ENCODE results near the gene RIPOR2.

RIPOR2 gene

GRCh38 chr6:24940311-24940917, 4.7 kb upstream of the RIPOR2 start:
- Histone ChIP-seq H3K9ac (ENCODE audit: low read length) (no peak overlapping the region), H3K56ac (ENCODE audit: low read length) (no peak overlapping the region), H4K5ac (ENCODE audit: low read length) (no peak overlapping the region), H4K8ac (ENCODE audit: low read depth, low read length) (no peak overlapping the region), H3K23ac (ENCODE audit: low read length) (no peak overlapping the region), H3K27me3 (ENCODE audit: insufficient read depth, low read length, poor library complexity) (no peaks in the 10 kb centered on the region), H3K36me3 (ENCODE audit: control insufficient read depth, insufficient read depth, low read length) (no peaks in the 10 kb centered on the region), H2BK5ac (ENCODE audit: low read length) (no peak overlapping the region), H3K27ac (ENCODE audit: low read depth, low read length) (no peak overlapping the region), H3K18ac (ENCODE audit: low read length) (no peak overlapping the region), H3K79me2 (ENCODE audit: control insufficient read depth, insufficient read depth, low read length) (no peaks in the 10 kb centered on the region), H3K79me1 (ENCODE audit: low read length) (no peaks in the 10 kb centered on the region), H3K4me2 (ENCODE audit: low read length) (no peak overlapping the region), H3K4ac (ENCODE audit: low read depth, low read length) (no peak overlapping the region), H3K4me3 (ENCODE audit: low read length) (no peak overlapping the region), H2BK15ac (replicated peaks; ENCODE audit: low read depth) (no peak overlapping the region), H3K4me1 (ENCODE audit: control insufficient read depth, low read depth, low read length) (peaks cover 3% of the 10 kb centered on the region), H2BK120ac (ENCODE audit: low read depth, low read length) (no peak overlapping the region), H2AK5ac (ENCODE audit: low read length) (no peak overlapping the region)
- WGBS (ENCODE audit: extremely low coverage, insufficient coverage, low lambda C conversion rate): no CpG with 5 or more reads among the region's 9 CpGs
- DNase-seq: no peak

DNA sequence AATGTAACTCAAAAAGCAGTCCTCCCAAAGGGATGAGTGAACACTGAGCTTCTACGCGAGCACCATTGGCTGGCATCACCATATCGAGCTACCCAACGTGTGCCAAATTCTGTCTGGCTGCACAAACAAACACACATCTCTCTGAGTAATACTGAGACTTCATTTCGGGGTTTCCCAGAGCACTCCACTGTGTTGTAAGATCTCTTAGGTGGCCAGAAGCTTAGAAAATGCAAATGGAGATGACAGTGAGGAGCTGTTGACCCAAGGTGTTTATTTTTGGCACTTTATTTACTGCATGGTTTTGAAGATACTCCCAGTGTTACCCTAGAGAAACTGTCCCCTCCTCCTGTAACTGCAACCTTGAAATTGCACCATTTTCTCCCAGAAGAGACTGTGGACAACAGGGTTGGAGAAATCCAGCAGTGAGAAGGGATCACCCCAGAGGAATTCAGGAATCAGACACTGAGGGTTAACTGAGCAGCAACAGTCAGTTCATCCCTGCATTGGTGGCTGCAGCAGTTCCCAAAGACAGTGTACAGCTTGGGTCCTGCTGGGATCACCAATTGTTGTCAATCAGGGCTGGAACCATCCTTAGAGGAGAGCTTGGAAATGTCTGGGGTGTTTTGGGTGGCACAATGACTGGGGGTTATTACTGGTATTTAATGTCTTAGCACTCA, 1.0 kb upstream of the RIPOR2 start:
- no peak for DNase-seq
- no peak overlapping the region for H4K8ac ChIP-seq (ENCODE audit: low read depth, low read length)
- no peak overlapping the region for H3K4me3 ChIP-seq (ENCODE audit: low read length)
- H3K4ac ChIP-seq (ENCODE audit: low read depth, low read length): no peak overlapping the region
- no peak overlapping the region for H2AK5ac ChIP-seq (ENCODE audit: low read length)
- H3K56ac ChIP-seq (ENCODE audit: low read length): no peak overlapping the region
- WGBS (ENCODE audit: extremely low coverage, insufficient coverage, low lambda C conversion rate): no CpG with 5 or more reads among the region's 5 CpGs
- no peak overlapping the region for H2BK120ac ChIP-seq (ENCODE audit: low read depth, low read length)
- no peak overlapping the region for H4K5ac ChIP-seq (ENCODE audit: low read length)
- H3K23ac ChIP-seq (ENCODE audit: low read length): no peak overlapping the region
- no peaks in the 10 kb centered on the region for H3K36me3 ChIP-seq (ENCODE audit: control insufficient read depth, insufficient read depth, low read length)
- H2BK5ac ChIP-seq (ENCODE audit: low read length): no peak overlapping the region
- H3K9ac ChIP-seq (ENCODE audit: low read length): no peak overlapping the region
- no peaks in the 10 kb centered on the region for H3K79me1 ChIP-seq (ENCODE audit: low read length)
- no peak overlapping the region for H3K18ac ChIP-seq (ENCODE audit: low read length)
- no peak overlapping the region for H3K4me2 ChIP-seq (ENCODE audit: low read length)
- H3K27me3 ChIP-seq (ENCODE audit: insufficient read depth, low read length, poor library complexity): no peaks in the 10 kb centered on the region
- H3K4me1 ChIP-seq (ENCODE audit: control insufficient read depth, low read depth, low read length): peaks cover 3% of the 10 kb centered on the region
- H3K27ac ChIP-seq (ENCODE audit: low read depth, low read length): no peak overlapping the region
- H2BK15ac ChIP-seq (replicated peaks; ENCODE audit: low read depth): peak overlapping the region; percentile 46
- H3K79me2 ChIP-seq (ENCODE audit: control insufficient read depth, insufficient read depth, low read length): no peaks in the 10 kb centered on the region

- Histone ChIP-seq H3K27ac (ENCODE audit: low read depth, low read length) (no peak overlapping the region), H3K18ac (ENCODE audit: low read length) (no peak overlapping the region), H3K4me2 (ENCODE audit: low read length) (no peak overlapping the region), H2AK5ac (ENCODE audit: low read length) (no peak overlapping the region), H3K23ac (ENCODE audit: low read length) (no peak overlapping the region), H2BK120ac (ENCODE audit: low read depth, low read length) (no peak overlapping the region), H4K8ac (ENCODE audit: low read depth, low read length) (no peak overlapping the region), H3K27me3 (ENCODE audit: insufficient read depth, low read length, poor library complexity) (no peaks in the 10 kb centered on the region), H3K4me1 (ENCODE audit: control insufficient read depth, low read depth, low read length) (peaks cover 3% of the 10 kb centered on the region), H3K4me3 (ENCODE audit: low read length) (no peak overlapping the region), H3K9ac (ENCODE audit: low read length) (no peak overlapping the region), H3K4ac (ENCODE audit: low read depth, low read length) (no peak overlapping the region), H2BK5ac (ENCODE audit: low read length) (no peak overlapping the region), H3K36me3 (ENCODE audit: control insufficient read depth, insufficient read depth, low read length) (no peaks in the 10 kb centered on the region), H4K5ac (ENCODE audit: low read length) (no peak overlapping the region), H3K56ac (ENCODE audit: low read length) (no peak overlapping the region), H2BK15ac (replicated peaks; ENCODE audit: low read depth) (no peak overlapping the region), H3K79me2 (ENCODE audit: control insufficient read depth, insufficient read depth, low read length) (no peaks in the 10 kb centered on the region), H3K79me1 (ENCODE audit: low read length) (no peaks in the 10 kb centered on the region)
- whole genome bisulfite sequencing (ENCODE audit: extremely low coverage, insufficient coverage, low lambda C conversion rate): no CpG with 5 or more reads among the region's 7 CpGs
- DNase-seq: peak; percentile 88
These were observed 1.8 kb downstream of the RIPOR2 start for GRCh38 chr6:24933868-24934401.

GRCh38 chr6:24933266-24933665, 2.5 kb downstream of the RIPOR2 start:
- Histone ChIP-seq H3K79me2 (ENCODE audit: control insufficient read depth, insufficient read depth, low read length) (no peaks in the 10 kb centered on the region), H2AK5ac (ENCODE audit: low read length) (no peak overlapping the region), H3K4ac (ENCODE audit: low read depth, low read length) (no peak overlapping the region), H3K27ac (ENCODE audit: low read depth, low read length) (no peak overlapping the region), H2BK15ac (replicated peaks; ENCODE audit: low read depth) (no peak overlapping the region), H3K9ac (ENCODE audit: low read length) (no peak overlapping the region), H3K18ac (ENCODE audit: low read length) (no peak overlapping the region), H4K8ac (ENCODE audit: low read depth, low read length) (no peak overlapping the region), H3K23ac (ENCODE audit: low read length) (no peak overlapping the region), H3K79me1 (ENCODE audit: low read length) (no peaks in the 10 kb centered on the region), H2BK120ac (ENCODE audit: low read depth, low read length) (no peak overlapping the region), H3K27me3 (ENCODE audit: insufficient read depth, low read length, poor library complexity) (no peaks in the 10 kb centered on the region), H3K4me2 (ENCODE audit: low read length) (no peak overlapping the region), H3K36me3 (ENCODE audit: control insufficient read depth, insufficient read depth, low read length) (no peaks in the 10 kb centered on the region), H3K4me1 (ENCODE audit: control insufficient read depth, low read depth, low read length) (peaks cover 3% of the 10 kb centered on the region), H3K4me3 (ENCODE audit: low read length) (no peak overlapping the region), H3K56ac (ENCODE audit: low read length) (no peak overlapping the region), H2BK5ac (ENCODE audit: low read length) (no peak overlapping the region), H4K5ac (ENCODE audit: low read length) (no peak overlapping the region)
- no peak for DNase-seq
- no CpG with 5 or more reads among the region's 3 CpGs for WGBS (ENCODE audit: extremely low coverage, insufficient coverage, low lambda C conversion rate)

DNA sequence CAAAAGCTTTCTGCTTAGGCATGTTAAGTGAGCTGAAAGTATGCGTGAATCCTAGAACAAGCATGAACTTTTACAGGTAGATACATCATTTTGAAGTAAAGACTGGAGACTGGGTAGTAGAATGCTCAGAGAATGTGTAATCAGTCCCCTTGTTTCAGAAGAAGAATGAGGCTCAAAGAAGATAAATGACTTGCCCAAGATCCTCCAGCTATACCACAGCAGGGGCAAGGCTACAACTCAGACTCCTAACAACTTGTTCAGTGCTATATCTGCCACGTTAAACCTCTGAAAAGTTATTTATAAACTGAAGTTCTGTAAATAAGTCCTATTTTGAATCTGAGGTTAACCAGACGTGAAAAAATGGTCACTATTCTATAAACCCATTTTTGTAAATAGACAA, 2.9 kb downstream of the RIPOR2 start:
- Histone ChIP-seq H3K18ac (ENCODE audit: low read length) (no peak overlapping the region), H3K23ac (ENCODE audit: low read length) (no peak overlapping the region), H3K36me3 (ENCODE audit: control insufficient read depth, insufficient read depth, low read length) (no peaks in the 10 kb centered on the region), H3K56ac (ENCODE audit: low read length) (no peak overlapping the region), H3K27ac (ENCODE audit: low read depth, low read length) (no peak overlapping the region), H2BK120ac (ENCODE audit: low read depth, low read length) (no peak overlapping the region), H4K5ac (ENCODE audit: low read length) (no peak overlapping the region), H3K9ac (ENCODE audit: low read length) (no peak overlapping the region), H3K27me3 (ENCODE audit: insufficient read depth, low read length, poor library complexity) (no peaks in the 10 kb centered on the region), H2AK5ac (ENCODE audit: low read length) (no peak overlapping the region), H4K8ac (ENCODE audit: low read depth, low read length) (no peak overlapping the region), H2BK15ac (replicated peaks; ENCODE audit: low read depth) (no peak overlapping the region), H3K4ac (ENCODE audit: low read depth, low read length) (no peak overlapping the region), H3K4me2 (ENCODE audit: low read length) (no peak overlapping the region), H2BK5ac (ENCODE audit: low read length) (no peak overlapping the region), H3K79me1 (ENCODE audit: low read length) (no peaks in the 10 kb centered on the region), H3K4me1 (ENCODE audit: control insufficient read depth, low read depth, low read length) (peaks cover 3% of the 10 kb centered on the region), H3K4me3 (ENCODE audit: low read length) (no peak overlapping the region), H3K79me2 (ENCODE audit: control insufficient read depth, insufficient read depth, low read length) (no peaks in the 10 kb centered on the region)
- no peak for DNase-seq
- no CpG with 5 or more reads among the region's 3 CpGs for WGBS (ENCODE audit: extremely low coverage, insufficient coverage, low lambda C conversion rate)

All from mesendoderm (in vitro differentiated cells).